Iris pigment epithelial cell (primary cell): ENCODE measurements around the gene COLQ.

Experiments
- DNase-seq: peaks from one replicate; pipeline ENCODE4 v3.0.0-alpha.2; 2011; ENCODE audit warnings: low read depth

The COLQ gene

DNA sequence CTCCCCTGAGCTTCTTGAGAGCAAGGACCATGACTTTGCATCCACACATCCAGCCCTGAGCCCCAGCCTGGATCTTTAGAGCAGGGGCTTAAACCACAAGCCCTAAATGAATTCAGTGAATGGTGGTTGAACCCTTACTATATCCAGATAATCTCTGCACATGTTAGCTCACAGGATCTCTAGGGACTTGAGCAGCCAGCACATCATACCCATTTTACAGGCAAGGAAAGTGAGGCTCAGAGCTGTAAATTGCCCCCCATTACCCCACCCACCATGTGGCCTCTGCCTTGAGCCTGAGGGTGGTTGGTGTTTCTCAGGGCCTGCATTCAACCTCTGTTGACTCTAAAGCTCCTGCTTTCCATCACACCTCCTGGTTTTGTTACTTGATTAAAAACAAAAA is 66.5 kb downstream of the COLQ start:
- DNase-seq, result no peak

DNA sequence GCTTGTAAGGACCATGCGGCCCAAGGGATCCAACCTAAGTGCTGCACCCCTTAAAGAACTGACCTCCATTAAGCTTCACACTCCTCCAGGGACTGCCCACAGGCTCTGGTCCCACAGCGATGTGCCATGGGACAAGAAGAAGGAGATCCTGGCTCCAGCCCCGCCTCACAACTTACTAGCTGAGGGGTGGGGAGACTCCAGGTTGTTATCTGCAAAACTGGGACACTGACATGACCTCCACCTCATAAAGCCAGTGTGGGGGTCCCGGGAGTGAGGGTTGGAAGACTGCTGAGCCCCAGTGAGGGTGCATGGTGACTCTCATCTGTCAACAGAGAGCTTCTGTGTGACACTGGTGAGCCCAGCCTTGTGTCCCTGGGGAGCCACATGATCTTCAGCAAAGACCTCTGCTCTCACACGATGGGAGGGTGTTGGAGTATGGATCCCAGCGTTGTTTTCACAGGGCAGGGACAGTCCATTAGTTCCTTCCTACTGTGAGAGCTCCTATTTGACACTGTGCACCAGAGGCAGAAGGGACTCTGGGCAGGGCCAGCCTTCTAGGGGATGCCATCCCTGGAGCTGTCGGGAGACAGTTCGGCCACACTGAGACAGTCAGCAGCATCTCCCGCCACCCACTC is 67.4 kb downstream of the COLQ start:
- DNase-seq, result no peak

DNA sequence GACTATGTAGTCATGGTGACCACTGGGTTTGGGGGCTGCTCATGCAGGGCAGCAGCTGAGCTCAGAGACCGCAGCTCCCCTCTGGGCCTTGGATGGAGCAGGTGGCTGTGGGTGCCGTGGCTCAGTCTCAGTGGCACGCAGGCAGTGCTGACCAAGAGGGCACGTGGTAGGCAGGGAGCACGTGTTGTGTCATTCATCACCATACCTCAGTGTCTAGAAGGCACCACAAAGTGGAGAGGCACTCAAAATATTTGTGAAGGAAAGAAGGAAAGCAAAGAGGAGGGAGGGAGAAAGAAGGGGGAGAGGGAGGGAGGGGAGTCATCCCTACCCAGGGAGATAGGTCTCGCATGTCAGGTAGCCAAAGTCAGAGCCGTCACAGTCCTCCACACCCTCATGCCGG is 68.0 kb downstream of the COLQ start:
- no peak for DNase-seq

DNA sequence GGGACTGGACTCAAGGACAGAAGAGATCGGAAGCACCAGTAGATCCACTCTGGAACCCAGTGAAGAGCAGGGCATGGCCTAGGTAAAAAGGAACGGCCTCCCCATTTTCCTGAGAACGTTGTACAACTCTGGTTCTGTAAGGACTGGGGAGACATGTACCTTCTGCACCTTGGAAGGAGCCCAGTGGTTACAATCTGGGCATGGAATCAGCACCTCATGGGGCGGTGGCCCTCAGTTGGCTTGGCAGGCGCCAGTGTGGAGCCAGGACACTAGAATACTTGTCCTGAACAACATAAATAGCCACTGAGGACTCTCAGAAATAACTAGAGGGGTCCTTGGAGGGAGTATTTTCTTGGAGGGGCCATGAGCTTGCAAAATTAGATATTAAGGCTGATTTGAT is 68.5 kb downstream of the COLQ start:
- DNase-seq, result no peak

DNA sequence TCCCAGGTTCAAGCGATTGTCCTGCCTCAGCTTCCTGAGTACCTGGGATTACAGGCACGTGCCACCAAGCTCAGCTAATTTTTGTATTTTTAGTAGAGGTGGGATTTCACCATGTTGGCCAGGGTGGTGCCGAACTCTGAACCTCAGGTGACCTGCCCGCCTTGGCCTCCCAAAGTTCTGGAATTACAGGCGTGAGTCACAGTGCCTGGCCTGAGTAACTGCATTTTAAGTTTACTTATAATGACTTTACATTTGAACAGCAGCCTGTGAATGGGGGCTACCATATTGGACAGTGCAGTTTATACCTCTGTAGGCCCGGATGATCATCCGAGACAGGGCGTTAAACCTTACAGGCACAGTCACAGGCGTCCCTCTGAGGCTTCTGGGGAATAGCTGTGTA is 69.3 kb downstream of the COLQ start:
- DNase-seq, result no peak

DNA sequence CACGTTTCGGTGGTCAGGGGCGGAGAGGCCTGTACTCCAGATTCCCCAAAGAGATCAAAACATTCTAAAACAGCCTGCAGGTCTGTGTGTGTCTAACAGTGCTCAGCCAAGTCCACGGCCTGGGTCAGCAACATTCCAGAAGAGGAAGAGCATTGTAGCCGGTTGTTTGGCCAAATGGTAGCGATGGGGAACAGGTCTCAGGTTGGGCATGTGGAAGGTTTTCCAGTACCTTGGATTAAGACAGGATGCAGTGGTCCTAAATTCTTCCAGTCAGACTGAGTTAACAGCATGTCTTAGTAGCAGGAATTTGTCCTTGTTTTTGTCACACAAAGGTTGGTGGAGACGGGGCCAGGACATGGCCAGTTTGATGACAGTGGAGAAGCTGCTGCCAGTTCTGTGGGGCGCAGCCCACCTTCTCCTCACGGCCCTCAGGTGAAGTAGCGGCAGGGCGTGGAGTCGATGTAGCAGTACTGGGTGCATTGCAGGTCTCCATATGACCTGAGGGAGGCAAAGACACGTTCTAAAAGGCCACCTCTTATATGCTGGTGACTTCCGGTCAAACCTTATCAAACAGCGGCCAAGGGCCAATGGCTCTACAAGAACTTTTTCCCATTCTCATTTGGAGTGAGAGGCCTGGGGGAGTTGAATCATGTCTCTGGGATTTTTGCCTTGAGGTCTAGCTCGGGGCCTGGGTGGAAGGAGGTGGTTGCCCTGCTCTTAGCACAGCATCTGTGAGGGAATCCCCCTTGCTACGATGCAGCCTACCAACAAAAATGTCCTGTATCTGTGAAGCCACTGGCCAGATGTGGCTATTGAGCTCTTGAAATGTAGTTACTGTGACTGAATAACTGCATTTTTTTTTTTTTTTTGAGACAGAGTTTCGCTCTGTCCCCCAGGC is 70.0 kb downstream of the COLQ start:
- DNase-seq, result no peak

DNA sequence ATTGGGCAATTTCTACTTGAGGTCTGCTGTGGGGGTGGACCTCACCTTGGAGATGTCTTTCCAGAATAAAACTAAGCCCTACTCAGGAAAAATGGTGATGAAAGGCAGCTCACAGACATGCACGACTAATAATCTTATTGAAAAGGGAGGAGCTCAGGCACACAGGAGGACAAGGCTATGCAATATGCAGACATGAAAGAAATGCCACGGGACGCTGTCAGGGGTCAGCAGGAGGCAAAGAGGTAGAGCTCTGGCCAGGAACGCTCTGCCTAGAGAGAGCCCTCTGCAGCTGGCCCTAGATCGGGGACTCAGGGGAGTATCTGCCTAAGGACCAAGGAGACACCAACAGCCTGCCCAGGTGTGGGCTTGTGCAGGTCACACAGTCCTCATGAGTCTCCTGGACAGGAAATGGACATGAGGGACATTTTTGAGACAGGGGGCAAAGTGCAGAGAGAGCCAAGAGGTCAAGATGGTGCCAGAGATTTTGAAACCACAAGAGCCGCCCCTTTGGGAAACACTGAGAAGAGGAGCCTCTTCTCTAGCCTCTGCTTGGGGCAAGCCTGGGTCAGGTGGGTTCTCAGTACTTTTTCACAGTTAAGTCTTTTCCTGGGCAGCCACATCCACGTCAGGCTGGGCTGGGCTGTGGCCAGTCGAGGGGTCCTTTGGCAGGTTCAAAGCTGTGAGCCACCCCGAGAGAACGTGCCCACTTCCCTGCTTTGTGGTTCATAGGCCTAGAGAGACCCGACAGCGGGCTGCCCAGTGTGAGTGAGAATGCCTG is 70.9 kb downstream of the COLQ start:
- no peak for DNase-seq

DNA sequence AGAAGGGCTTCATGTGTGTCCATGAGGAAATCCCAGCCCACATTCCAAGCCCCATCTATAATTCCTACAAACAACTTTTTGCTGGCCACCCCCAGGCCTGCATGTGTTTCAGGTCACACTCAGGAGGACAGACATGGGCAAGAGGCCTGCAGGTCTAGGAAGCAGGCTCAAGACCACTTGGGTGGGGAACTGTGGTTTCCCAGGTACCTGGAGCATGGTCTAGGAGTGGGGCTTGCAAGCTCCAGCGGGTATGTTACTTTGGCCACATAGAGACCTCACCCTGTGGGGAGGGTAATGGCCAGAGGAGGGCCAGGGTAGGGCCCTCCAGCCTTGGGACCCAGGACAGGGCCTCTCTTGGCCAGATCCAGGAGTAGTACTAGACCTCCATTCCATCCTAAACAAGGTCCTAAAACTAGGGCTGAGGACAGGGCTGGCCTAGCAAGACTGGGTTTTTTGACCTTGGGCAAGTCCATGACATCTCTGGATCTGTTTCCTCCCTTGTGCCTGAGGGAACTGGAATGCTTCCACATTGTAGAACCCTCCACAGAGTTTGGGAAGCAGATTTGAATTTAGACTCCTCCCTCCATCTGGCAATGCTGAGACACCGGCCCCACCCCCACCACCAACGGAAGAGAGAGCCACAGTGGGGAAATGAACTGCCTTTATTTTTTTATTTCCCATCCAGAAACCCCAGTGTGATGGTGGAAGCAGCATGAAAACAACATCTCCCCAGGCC is 71.8 kb downstream of the COLQ start:
- no peak for DNase-seq

DNA sequence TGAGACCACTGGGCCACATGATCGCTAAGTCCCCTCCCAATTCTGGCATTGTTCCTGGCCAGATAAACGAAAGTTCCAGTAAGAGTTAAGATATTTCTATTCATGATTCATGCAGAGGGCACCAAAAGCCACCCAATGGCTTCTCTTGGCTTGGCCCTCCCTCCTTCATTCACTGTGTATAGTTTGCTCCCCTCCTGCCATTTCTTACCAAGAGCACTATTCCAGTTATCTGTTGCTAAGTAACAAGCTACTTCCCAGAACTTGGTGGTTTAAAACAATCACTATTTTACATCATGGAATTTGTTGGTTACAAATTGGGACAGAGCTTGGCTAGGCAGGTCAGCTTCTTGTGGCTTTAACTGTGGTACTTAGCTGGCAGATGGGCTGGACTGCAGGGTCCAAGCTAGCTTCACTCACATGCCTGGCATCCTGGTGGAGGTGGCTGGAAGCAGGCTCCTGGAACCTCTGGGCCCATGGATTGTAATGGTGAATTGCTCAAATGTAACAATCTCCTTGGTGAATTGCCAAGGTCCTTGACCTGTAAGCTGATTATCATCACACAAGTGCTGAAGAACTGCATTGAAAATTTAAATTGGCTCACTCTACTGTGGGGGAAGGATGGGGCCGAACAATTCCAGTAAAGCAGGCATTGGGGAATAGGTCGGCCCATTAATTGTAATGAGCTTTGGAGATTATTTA is 77.5 kb downstream of the COLQ start:
- DNase-seq, result peak; percentile 52

DNA sequence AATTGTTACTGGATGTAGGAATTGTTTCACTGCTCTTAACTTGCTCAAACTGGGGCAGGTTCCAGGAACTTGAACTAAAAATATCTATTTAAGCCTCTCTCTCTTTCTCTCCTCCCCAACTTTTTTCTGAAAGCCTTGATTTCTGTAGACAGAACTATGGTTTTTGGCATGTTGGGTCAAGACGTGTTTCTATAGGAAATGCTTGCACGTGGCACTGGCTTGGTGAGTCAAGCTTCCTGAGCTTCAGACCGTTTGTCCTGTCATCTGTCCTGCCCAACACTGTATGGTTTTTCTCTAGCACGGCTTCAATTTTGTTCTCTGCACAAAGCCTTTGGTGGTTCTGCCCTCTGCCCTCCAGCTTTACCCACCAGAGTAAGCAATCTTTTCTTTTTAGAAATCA is 80.6 kb downstream of the COLQ start:
- DNase-seq, result peak; percentile 43

DNA sequence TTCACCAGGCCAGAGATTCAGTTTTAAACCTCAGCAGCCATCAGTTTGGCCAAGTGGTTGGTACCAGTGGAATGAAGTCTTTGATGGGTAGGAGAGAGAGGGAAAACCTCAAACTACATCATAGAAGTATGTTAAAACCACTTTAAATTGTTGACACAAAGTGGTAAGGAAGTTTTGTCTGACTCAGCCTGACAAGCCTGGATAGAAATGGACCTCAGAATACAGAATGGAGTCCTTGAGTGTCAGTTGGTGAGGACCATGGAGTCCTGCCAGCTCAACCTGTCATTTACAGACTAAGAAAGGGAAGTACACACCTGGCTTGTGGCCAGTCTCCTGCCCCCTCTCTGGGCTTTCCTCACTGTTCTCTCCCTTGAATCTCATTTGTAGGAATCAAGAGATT is 82.0 kb downstream of the COLQ start:
- peak; percentile 46 for DNase-seq

DNA sequence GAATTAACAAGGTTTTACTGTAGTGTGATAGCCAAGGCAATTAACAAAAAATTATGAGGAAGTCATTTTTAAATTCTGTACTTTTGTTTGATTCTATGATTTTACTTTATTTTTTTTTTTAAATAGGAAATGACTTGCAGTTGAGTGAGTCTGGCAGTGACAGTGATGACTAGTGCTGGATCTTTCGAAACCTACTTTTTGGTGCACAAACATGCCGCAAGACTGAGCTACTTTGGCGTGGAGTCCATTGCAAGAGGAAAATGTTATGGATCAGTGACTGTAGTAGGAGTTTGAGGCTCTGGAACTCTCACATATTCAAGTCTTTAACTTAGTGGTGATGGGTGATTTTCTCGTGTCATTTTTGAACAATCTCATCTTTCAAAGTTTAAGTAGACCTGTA is 82.5 kb downstream of the COLQ start:
- DNase-seq, result peak; percentile 65

DNA sequence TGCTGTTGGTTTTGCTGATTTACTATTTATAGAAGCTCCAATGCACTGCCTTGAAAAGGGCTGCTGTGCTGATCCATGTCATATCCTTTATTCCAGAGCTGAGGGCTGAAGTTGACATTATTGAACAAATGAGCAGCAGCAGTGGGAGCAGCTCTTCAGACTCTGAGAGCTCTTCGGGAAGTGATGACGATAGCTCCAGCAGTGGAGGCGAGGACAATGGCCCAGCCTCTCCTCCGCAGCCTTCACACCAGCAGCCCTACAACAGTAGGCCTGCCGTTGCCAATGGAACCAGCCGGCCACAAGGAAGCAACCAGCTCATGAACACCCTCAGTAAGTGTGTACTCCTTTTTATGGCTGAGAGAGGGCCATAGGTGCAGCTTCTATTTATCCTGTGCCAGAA is 85.3 kb downstream of the COLQ start:
- DNase-seq, result no peak

DNA sequence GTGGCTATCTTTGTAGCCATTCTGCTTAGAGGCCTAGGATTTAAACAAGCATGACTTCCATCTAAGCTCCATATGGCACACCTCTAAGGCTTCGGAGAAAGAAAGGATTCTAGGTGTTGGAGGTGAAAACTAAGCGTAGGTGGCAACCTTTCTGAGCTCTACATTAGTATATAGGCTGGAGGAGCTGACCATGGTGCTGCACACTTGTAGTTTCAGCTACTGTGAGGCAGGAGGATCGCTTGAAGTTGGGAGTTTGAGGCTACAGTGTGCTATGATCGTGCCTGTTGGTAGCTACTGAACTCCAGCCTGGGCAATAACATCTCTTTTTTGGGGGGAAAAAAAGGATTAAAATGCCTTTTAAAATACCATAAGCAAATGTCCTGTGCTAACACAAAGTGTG is 86.8 kb downstream of the COLQ start:
- DNase-seq, result no peak

DNA sequence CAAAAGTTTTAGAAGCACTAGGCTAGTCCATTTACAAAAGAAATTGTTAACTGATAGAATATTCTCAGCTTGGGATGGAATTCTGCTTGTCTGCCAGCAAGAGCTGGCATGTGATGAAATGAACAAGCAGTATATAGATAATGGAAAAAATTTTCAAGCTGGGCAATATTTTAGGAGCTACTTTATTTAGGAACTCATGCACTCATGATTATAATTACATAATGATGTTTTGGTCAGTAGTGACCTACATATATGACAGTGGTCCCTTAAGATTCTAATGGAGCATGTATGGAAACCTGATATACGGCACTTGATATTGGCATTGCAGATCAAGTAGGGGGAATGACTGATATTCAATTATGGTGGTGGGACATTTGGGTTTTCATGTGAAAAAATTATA is 88.0 kb downstream of the COLQ start:
- no peak for DNase-seq

DNA sequence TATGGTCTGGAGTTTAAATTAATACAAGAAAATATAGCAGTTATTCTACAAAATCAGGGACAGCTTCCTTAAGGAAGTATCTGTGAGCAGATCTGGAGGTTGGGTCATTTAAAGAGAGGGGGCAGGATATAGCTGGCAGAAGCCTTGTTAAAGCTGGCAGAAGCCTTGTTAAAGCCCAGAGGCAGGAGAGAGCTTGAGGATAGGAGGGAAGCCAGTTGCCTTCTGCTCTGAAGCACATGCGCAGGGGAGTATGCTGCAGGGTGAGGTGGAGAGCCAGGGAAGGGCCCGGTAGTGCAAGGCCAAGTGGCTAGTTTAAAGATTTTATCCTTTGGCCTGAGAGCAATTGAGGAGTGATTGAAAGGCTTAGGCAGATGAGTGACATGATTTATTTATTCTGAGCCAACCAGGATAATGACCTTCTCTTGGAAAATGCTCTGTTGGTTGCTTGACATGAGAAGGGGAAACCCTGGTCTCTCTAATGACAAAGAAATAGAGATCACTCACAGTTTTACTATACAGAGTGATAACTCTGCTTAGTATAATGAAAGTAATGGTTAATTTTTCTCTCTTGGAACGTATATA is 90.2 kb downstream of the COLQ start:
- no peak for DNase-seq

DNA sequence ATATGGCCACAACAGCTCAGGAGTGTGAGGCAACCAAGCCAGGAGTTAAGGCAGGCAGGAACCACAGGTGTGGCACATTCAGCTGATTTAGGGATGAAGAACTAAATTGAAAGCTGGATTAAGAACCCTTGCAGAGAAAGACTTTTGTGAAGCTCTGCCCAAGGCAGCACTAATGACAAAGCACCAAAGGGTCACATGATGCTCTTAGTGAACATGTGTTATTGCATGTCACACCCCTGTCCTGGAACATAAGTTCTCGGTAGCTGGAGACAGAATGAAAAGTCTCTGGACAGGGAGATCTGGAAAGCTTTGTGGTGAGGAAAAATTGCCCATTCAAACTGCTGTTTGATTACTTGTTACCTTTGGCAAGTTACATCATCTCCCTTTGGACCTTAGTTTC is 90.9 kb downstream of the COLQ start:
- DNase-seq, result no peak

DNA sequence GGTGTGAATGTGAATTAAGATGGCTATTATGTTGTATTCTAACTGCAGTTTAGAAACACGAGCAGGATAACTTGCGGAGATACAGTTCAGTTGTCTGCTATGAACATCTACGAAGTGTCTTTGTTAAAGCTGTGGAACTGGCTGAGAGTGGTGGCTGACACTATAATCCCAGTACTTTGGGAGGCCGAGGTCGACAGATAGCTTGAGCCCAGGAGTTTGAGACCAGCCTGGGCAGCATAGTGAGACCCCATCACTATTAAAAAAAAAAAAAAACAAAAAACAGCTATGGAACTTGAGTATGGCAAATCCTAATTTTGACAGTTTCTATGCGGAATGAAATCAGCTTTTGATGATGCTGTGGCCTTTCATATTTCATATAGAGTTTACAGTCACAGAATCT is 92.4 kb downstream of the COLQ start:
- no peak for DNase-seq

DNA sequence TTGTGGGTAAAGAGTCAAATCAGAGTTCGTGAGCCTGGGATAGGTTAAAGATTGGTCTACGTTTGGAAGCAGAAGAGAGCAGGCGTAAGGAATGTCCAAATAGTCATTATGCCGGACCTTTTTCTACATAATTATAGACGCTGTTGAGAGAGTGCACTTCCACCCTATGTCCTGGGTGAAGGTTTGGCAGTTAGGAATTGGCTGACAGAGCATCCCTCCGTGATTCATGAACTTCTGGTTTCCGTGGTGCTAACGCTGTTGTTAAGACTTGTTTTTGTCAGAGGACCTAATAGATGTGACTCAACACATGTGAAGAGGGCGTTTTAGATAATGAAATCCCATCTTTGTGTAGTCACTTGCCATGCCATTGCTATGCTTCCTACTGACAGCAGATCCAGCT is 93.0 kb downstream of the COLQ start:
- peak; percentile 89 for DNase-seq

DNA sequence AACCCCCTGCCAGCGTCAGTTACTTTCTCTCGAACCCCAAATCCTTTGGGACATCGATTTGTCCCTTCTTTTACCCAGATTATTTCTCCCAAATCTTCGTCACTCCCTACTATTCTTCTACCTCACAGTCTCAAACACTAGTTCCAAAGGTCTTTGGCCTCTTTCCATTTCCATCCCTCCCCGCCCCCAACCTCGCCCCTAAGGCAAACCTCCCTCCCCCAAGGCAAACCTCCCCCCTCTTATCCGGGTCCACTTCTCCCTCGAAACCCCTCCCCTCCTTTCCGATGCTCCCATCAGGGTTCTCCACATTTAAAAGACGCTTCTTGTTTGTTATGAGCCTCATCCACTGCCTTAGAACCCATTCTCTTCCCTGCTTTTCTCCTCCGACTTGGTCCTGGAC is 93.5 kb downstream of the COLQ start:
- no peak for DNase-seq

DNA sequence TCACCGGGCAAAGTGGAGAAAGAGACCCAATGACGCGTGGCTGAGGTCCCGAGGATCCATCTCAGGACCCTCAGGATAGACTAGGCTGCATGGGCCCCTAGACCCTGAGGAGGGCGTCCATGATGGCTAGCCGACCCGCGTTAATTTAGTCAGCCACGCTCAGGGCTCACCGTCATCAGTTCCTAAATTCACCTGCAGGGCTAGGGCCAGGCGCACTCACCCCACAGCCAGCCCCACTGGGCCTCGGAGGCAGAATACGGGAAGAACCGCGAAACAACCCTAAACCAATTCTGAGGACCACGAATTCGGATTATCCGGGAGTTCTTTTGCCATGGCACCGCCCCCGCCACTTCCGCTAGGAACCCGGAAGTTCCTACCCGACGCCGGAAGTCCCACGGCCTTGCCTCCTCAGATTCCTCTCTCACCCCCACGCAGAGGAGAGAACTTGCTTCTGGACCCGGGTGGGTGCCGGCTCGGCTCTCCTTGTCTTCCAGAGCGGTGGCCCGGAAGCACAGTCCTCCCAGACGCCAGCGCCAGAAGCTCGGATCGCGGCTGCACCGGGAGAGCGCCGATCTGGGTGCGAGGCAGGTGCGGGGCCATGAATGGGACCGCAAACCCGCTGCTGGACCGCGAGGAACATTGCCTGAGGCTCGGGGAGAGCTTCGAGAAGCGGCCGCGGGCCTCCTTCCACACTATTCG is 94.2 kb downstream of the COLQ start, which contains the start of the genes EAF1 and METTL6:
EAF1 (plus strand) TSS at position 417 of the 699 bp plus-strand sequence; CDS start at position 599, 182 bp downstream.
METTL6 (minus strand) TSS at position 363 of the 699 bp plus-strand sequence. CDS start 1,033 bp downstream, outside the sequence.
- DNase-seq, result peak; percentile 70
